Stimulated activated CD8-positive, alpha-beta memory T cell treated with anti-CD3 and anti-CD28 coated beads, Interleukin-15, amount 100 ng/mL, for 1 hour (primary cell): ENCODE data around the gene NARS2.
"Not testable (repeated sequence)": the region's sequence is repeated elsewhere in the genome, so short reads cannot be mapped to it uniquely, and the experiment has no call there.

Source experiments
- DNase-seq: peaks from one replicate; pipeline ENCODE4 v3.0.0-alpha.2; 2020; ENCODE audit warnings: low read depth

The NARS2 gene

GRCh38 chr11:78574386-78575381, at the start of gene NARS2:
TSS of gene NARS2 (minus strand) at chr11:78574864. CDS start at chr11:78574488, 376 bp downstream.
- peak; percentile 98 for DNase-seq

GRCh38 chr11:78622666-78623065, 48.0 kb upstream of the NARS2 start:
- no peak for DNase-seq

- no peak for DNase-seq
Observed at GRCh38 chr11:78620159-78620558, 45.5 kb upstream of the NARS2 start.

GRCh38 chr11:78615724-78616123, 41.1 kb upstream of the NARS2 start:
- no peak for DNase-seq

- no peak for DNase-seq
Observed at GRCh38 chr11:78613378-78613813, 38.7 kb upstream of the NARS2 start.

- no peak for DNase-seq
Observed at GRCh38 chr11:78612721-78613377, 38.2 kb upstream of the NARS2 start.

- DNase-seq: not testable (repeated sequence)
Observed at GRCh38 chr11:78609321-78609720, 34.7 kb upstream of the NARS2 start.

- no peak for DNase-seq
Observed at GRCh38 chr11:78607696-78608095, 33.0 kb upstream of the NARS2 start.

- no peak for DNase-seq
Observed at GRCh38 chr11:78606667-78607066, 32.0 kb upstream of the NARS2 start.

GRCh38 chr11:78605296-78605695, 30.6 kb upstream of the NARS2 start:
- DNase-seq: no peak

GRCh38 chr11:78603792-78604191, 29.1 kb upstream of the NARS2 start:
- no peak for DNase-seq

- not testable (repeated sequence) for DNase-seq
Observed at GRCh38 chr11:78602771-78603170, 28.1 kb upstream of the NARS2 start.

- not testable (repeated sequence) for DNase-seq
Observed at GRCh38 chr11:78601066-78601465, 26.4 kb upstream of the NARS2 start.

- DNase-seq: not testable (repeated sequence)
Observed at GRCh38 chr11:78597579-78597978, 22.9 kb upstream of the NARS2 start.

GRCh38 chr11:78595436-78596130, 20.9 kb upstream of the NARS2 start:
- DNase-seq: no peak

- no peak for DNase-seq
Observed at GRCh38 chr11:78594814-78595213, 20.1 kb upstream of the NARS2 start.

GRCh38 chr11:78588517-78588916, 13.9 kb upstream of the NARS2 start:
- no peak for DNase-seq

GRCh38 chr11:78587446-78587845, 12.8 kb upstream of the NARS2 start:
- no peak for DNase-seq

GRCh38 chr11:78586452-78587046, 11.9 kb upstream of the NARS2 start:
- no peak for DNase-seq

GRCh38 chr11:78583889-78584288, 9.2 kb upstream of the NARS2 start:
- no peak for DNase-seq

GRCh38 chr11:78577495-78577894, 2.8 kb upstream of the NARS2 start:
- DNase-seq: no peak

GRCh38 chr11:78576549-78577097, 2.0 kb upstream of the NARS2 start:
- no peak for DNase-seq
